Activated CD4-positive, alpha-beta T cell treated with anti-CD3 and anti-CD28 coated beads for 1 hour (primary cell): ENCODE data around the gene CFAP73.
A peak's percentile ranks its signal among the peaks of the same experiment; 100 is the strongest.
"Not testable (repeated sequence)": the region's sequence is repeated elsewhere in the genome, so short reads cannot be mapped to it uniquely, and the experiment has no call there.

Experiments used
- DNase-seq: peaks from one replicate; pipeline ENCODE4 v3.0.0-alpha.2; 2020

Gene CFAP73

GRCh38 chr12:113120670-113121370 is 28.7 kb upstream of the CFAP73 start:
- no peak for DNase-seq

GRCh38 chr12:113127791-113128199 is 21.7 kb upstream of the CFAP73 start:
- DNase-seq: no peak

DNA sequence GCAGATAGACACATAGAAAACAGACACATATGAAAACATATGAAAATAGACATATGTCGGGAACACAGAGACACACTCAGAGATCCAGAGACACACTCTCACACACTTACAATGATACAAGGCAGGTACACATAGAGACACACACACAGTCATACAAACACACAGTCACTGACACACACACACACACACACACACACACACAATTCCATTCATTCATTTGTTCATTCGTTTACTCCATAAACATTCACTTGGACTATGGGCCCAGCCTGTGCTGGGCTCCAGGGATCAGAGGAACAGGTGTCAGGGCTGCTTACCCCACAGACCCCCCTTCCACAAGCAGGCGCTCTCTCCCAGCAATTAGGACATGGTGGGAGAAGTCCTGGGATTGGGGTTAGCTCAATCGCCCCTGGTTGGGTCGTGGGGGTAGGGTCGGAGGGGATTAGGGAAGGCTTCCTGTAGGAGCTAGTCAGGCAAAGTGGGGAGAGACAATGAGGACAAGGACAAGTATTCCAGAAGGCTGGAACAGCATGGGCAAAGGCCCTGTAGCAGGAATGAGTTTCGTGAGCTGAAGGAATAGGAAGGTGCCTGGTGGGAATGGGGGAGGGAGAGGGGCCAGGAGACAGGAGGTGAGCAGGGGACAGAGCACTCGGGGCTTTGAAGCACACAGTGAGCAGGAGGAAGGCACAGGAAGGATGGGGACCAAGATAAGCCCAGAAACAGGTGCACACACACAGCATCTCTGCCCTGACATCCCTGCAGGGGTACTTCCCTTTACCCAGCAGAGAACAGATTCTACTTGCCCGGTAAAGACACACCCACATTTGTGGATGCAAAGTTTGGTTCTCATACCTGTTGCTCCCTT is 20.5 kb upstream of the CFAP73 start:
- DNase-seq: no peak

DNA sequence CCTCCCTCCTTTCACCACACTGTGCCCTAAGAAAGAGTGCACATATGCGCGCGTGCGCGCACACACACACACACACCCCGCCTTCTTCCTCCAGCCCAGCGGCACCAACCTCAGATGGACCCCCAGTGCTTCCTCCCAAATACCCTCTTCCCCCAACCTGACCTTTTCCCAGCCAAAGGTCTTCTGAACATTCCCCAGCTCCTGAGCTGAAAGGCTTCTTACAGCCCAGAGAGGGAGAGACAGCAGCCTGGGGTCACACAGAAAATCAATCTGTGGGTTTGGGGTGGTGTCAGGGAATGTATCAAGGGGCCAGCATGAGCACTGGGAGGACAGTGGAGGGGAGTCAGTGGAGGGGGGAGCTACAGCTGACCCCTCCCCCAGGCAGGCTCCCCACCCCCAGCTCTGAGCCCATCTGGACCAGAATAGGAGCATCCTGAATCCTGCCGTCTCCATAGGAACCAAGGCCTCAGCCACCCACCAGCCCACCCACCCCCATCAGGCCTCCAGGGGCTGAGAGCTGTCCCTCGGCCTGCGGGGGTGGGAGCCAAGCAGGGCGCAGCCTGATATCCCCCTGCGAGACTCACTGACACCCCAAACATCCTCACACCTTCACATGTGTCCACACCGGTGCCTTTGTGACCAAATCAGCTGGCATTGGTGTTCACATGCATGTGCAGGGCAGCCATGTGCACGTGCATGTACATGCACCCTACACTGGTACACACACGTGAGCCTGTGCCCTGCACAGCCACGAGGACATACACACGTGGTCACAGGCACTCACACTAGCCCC is 19.7 kb upstream of the CFAP73 start:
- no peak for DNase-seq

DNA sequence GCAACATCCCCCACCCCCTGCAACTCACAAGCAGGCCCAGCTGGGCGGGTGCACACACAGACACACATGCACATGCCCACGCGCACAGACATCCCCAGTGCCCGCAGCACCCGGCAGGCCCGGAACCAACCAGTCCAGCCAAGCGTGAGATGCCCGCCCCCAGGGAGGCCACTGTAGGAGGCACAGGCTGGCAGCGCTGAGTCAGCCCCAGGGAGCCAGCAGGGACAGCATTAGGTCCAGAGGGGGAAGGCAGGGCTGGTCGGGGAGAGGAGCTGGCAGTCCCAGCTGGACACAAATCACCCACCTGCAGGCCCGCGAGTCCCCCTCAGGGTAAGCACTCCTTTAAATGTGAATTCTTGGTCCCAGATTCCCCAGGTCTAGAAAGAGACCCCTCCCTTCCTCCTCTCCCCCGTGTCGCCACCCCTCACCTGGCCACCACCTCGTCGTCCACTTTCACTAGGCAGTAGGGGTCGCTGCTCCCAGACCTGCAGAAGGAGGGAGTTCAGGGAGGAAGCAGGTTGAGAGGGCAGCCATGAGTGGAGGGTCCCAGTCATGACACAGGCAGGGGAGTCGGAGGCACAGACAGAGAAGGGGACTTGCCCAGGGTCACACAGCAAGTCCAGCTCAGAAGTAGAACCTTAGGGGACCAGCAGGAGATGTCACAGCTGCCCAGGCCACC is 18.9 kb upstream of the CFAP73 start:
- no peak for DNase-seq

DNA sequence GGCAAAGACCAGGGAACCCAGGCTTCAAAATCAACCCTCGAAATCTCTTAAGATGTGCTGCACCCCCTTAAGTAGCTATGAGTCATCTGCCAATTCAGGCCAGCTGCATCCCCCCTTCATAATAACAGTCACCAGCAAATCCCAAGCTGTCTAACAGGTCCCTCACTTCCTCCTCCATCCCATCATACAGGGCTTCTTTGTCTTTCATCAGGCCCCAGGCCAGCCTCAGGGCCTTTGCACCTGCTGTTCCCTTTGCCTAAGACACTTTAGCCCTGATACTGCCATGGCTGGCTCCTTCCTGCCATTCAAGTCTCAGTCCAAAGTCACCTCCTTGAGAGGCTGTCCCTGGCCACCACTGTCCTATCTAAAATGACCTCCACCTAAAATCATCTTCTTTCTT is 18.0 kb upstream of the CFAP73 start:
- no peak for DNase-seq

- no peak for DNase-seq
Measured at GRCh38 chr12:113133036-113133435, 16.5 kb upstream of the CFAP73 start.

DNA sequence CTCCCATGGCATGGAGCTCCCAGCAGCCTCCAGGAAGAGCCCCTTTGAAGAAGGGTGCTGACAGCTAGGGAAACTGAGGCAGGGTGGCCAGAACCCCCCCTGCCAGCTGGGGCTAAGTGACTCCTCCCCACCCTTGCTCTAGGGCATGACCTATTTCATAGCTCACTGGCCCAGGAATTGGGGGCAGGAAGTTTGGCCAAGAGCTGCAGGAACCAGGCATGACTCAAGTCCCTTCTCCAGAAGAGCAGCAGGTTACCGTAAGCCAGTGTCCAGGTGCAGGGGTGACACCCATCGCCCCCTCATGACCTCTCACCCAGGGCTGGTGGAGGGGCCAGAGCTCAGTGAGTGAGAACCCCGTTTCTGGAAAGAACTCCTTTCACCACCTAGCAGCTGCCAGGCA is 15.9 kb upstream of the CFAP73 start:
- no peak for DNase-seq

- DNase-seq: no peak
Measured at GRCh38 chr12:113134071-113134470, 15.5 kb upstream of the CFAP73 start.

GRCh38 chr12:113134521-113134951 is 15.0 kb upstream of the CFAP73 start:
- no peak for DNase-seq

- peak; percentile 66 for DNase-seq
Measured at GRCh38 chr12:113135178-113136127, 14.1 kb upstream of the CFAP73 start, which contains the start of gene RASAL1. Gene RASAL1 (minus strand): TSS chr12:113135761. CDS start chr12:113135462, 299 bp downstream.

DNA sequence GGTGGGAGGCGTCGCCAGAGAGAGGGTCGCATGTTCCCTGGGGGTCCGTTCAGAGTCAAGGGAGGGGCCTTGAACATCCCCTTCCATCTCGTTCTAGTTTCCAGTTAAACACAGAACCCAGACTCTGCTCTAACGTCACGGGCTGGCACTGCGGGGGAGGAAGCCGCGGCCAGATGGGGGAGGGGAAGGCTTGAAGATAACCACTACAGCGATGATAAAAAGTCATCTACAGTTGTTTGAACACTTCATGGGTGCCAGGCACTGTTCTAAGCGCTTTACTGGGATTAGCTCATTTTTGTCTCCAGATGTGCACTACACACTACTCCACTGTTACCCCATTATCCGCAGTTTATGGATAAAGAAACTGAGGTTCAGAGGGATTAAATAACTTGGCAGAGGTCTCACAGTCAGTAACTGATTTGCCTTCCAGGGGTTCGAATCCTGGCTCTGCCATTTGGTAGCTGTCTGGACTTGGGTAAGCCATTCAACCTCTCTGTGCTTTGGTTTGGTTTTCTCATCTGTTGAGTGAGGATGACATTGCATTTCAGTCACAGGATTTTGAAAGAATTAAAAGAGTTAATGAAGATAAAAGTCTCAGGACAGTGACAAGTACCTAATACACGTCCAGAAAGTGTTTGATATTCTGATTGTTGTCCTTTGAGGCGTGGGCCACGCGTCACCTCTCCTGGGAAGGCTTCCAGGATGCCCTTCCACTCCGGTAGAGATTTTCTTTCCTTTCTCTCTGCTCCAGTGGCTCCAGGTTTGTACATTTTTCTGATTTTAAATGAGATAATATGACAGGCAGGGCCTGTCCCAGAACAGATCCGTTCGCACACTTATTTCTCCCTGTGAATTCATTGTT is 13.2 kb upstream of the CFAP73 start:
- DNase-seq: peak; percentile 51

- DNase-seq: no peak
Measured at GRCh38 chr12:113136990-113137511, 12.5 kb upstream of the CFAP73 start.

DNA sequence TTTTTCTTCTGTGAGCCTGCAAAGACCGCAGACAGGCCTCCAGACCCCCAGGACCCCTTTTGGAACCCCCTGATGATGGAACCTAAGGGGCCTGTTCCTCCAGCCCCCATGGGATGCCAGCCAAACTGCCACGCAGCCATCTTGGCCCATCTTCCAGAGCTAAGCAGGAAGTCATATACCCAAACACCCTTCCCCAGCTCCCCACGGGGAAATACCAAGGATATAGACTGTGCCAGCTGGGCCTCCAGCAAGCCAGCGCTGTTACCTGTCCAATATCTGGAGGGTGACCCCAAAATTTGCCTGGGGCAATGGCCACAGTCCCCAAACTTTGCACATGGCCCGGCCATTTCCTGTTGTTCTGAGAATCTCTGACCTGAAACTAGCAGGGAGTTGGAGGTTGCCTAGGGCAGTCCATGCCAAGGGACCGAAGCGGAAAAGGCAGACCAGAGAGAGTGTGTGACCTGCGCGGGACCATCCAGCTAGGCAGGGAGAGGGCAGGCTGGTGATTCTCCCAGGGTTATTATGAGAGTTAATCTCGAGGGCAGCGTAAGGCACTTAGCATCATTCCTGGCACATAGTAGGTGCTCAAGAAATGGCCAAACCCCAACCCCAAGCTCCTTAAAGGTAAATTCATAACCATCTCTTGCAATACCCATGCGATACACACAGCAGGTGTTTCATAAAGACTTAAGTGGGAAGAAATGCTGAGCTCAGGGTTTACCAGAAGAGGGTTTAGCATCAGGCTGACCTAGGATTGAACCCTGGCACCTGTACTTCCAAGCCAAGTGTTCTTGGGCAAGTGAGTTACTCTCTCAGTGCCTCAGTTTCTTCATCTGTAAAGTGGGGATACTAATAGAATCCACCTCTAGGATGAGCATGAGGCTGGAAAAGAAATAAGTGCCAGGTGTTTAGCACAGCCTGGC is 11.4 kb upstream of the CFAP73 start:
- DNase-seq: no peak

DNA sequence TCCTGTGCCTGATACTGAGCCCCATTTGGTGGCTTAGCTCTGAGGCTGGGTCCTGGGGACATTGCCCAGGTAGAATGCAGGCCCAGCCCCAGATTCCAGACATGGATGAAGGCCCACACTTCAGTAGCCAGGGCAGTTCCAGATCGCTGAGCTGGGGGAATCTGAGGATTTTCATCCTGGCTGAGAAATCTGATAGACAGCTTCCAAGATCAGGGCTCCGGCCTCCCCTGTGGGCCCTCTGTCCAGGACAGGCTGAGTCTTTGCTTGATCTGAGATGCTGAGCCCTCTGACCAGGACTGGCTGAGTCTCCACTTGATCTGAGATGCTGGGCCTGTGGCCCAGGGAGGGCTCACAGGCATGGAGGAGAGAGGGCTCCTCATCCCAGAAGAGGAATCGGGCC is 10.7 kb upstream of the CFAP73 start:
- no peak for DNase-seq

- DNase-seq: no peak
Measured at GRCh38 chr12:113140706-113141105, 8.8 kb upstream of the CFAP73 start.

GRCh38 chr12:113141716-113142115 is 7.8 kb upstream of the CFAP73 start:
- DNase-seq: not testable (repeated sequence)

DNA sequence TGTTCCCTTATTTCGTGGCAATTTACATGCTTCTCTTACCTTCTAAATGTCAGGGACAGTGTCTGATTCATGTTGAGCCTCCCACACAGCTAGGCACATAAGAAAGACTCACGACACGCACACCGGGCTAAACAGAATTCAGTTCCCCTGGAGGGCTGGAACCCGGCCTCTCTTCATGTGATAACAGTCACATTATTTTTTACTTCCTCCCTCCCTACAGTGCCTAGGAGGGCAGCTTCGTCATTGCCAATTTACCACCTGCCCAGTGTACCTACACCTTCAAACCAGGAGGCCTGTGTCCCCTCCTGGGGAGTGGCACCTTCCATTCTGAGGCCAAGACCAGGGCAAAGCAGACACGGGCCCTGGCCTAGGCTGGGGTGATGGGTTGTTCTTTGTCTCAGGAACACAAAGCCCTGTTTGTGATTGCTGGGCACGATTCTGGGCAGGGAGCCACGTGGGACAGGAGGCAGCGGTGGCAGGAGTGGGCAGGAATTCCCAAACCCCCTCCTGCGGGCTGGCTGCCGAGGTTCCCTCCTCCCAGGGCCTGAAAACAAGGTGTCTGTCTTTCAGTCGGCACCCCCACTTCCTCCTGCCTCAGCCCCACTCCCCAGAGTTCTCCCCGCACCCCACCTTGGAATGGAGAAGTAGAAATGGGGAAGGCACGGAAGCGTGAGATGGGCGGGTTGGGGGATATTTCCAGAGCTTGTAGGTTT is 7.2 kb upstream of the CFAP73 start:
- DNase-seq: no peak
